ENCODE data around the gene PRPSAP1.
"Not testable (repeated sequence)": the region's sequence is repeated elsewhere in the genome, so short reads cannot be mapped to it uniquely, and the experiment has no call there.

Gene PRPSAP1

GRCh38 chr17:76278268-76278908 lies 75.3 kb downstream of the PRPSAP1 start:
- no peak for DNase-seq (ENCODE audit: low read depth in 1 of 2, low spot score in 1 of 2)

GRCh38 chr17:76277300-76278267 lies 76.1 kb downstream of the PRPSAP1 start:
- DNase-seq (ENCODE audit: low read depth in 1 of 2, low spot score in 1 of 2): no peak

GRCh38 chr17:76276461-76277299 lies 77.0 kb downstream of the PRPSAP1 start:
- DNase-seq (ENCODE audit: low read depth in 1 of 2, low spot score in 1 of 2): no peak

- no peak for DNase-seq (ENCODE audit: low read depth in 1 of 2, low spot score in 1 of 2)
Observed at GRCh38 chr17:76276069-76276431, 77.7 kb downstream of the PRPSAP1 start.

GRCh38 chr17:76275382-76276068 lies 78.2 kb downstream of the PRPSAP1 start:
- DNase-seq (ENCODE audit: low read depth in 1 of 2, low spot score in 1 of 2): no peak

- DNase-seq (ENCODE audit: low read depth in 1 of 2, low spot score in 1 of 2): no peak
Observed at GRCh38 chr17:76274112-76274956, 79.4 kb downstream of the PRPSAP1 start.

- no peak for DNase-seq (ENCODE audit: low read depth in 1 of 2, low spot score in 1 of 2)
Observed at GRCh38 chr17:76273445-76274111, 80.1 kb downstream of the PRPSAP1 start.

- DNase-seq (ENCODE audit: low read depth in 1 of 2, low spot score in 1 of 2): peak in 1 of 2 donors; percentile 62
Observed at GRCh38 chr17:76272541-76273444, 80.9 kb downstream of the PRPSAP1 start.

- DNase-seq (ENCODE audit: low read depth in 1 of 2, low spot score in 1 of 2): peak; percentile 77 to 82
Observed at GRCh38 chr17:76271669-76272540, 81.8 kb downstream of the PRPSAP1 start.

GRCh38 chr17:76270770-76271668 lies 82.7 kb downstream of the PRPSAP1 start:
- DNase-seq (ENCODE audit: low read depth in 1 of 2, low spot score in 1 of 2): no peak

- DNase-seq (ENCODE audit: low read depth in 1 of 2, low spot score in 1 of 2): no peak
Observed at GRCh38 chr17:76270127-76270592, 83.6 kb downstream of the PRPSAP1 start.

- DNase-seq (ENCODE audit: low read depth in 1 of 2, low spot score in 1 of 2): no peak
Observed at GRCh38 chr17:76268991-76269981, 84.4 kb downstream of the PRPSAP1 start.

- peak; percentile 56 to 75 for DNase-seq (ENCODE audit: low read depth in 1 of 2, low spot score in 1 of 2)
Observed at GRCh38 chr17:76268015-76268749, 85.5 kb downstream of the PRPSAP1 start.

- DNase-seq (ENCODE audit: low read depth in 1 of 2, low spot score in 1 of 2): not testable (repeated sequence)
Observed at GRCh38 chr17:76267581-76268001, 86.1 kb downstream of the PRPSAP1 start.
